ENCODE measurements around the gene MAP3K5. TPM values are rescaled to one million over a fixed set of nuclear protein-coding genes. Genes with fewer than 3 reads are reported as not detected.

Gene MAP3K5
- total RNA-seq, 4 donors from 2014 or later, result 19.4 to 36.1 (median 21.1) TPM

DNA sequence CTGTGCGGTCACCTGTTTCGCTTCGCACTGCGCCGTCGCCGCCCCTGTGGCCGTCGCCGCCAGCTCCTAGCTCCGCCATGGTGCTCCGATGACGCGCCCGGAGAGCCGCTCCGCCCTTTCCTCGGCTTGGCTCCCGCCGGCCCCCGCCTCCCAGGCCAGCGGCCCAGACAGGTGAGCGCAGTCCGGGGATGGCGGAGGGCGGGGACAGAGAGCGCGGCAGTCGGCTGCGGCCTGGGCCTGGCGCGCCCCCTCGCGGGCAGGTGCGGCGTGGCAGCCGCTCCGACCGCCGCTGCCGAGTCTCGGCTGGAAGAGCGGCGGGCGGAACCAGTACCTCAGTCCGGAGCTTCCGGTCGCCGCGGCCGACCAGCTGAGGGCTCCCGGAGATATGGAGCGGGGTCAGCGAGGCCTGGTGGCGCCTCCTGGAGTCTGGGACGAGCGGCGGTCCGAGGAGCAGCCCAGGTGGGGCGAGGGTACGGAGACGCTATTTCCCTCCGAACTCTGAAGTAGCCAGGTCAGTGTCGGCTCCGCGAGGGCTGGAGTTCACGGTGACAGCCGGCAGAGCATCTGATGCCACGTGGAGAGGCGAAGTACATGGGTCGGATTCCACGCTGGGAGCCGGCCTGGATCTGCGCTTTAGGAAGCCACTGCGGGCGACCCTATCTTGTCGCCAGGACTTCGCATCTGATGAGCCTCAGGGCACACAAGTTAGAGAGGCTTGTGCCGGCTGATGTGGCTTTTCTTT, 241.8 kb downstream of the MAP3K5 start, which contains the start of gene MAP7:
Gene MAP7, minus strand, starts transcription at position 93 of the 742 bp plus-strand sequence. Its CDS starts 14 bp downstream, at position 79.
- TF ChIP-seq, protein P1, sequence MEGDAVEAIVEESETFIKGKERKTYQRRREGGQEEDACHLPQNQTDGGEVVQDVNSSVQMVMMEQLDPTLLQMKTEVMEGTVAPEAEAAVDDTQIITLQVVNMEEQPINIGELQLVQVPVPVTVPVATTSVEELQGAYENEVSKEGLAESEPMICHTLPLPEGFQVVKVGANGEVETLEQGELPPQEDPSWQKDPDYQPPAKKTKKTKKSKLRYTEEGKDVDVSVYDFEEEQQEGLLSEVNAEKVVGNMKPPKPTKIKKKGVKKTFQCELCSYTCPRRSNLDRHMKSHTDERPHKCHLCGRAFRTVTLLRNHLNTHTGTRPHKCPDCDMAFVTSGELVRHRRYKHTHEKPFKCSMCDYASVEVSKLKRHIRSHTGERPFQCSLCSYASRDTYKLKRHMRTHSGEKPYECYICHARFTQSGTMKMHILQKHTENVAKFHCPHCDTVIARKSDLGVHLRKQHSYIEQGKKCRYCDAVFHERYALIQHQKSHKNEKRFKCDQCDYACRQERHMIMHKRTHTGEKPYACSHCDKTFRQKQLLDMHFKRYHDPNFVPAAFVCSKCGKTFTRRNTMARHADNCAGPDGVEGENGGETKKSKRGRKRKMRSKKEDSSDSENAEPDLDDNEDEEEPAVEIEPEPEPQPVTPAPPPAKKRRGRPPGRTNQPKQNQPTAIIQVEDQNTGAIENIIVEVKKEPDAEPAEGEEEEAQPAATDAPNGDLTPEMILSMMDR (IDR thresholded peaks at IDR 0.05), result peak; percentile 39 to 98
- peak in 1 of 3 donors; percentile 18 for TF ChIP-seq POLR2AphosphoS5 (IDR thresholded peaks at IDR 0.05)
- no peak for TF ChIP-seq POLR2A (IDR thresholded peaks at IDR 0.05)
- Histone ChIP-seq H3K9me3 (no peaks in the 10 kb centered on the region), H3K4me3 (peak within 1 kb of the TSS; percentile 73), H3K36me3 (no peaks in the 10 kb centered on the region), H3K27ac (peak within 1 kb of the TSS; percentile 87), H3K4me1 (peaks cover 25% of the 10 kb centered on the region), H3K27me3 (no peaks in the 10 kb centered on the region)
- WGBS, result 2% methylated on average over 10 of the region's 79 CpGs
- DNase-seq (ENCODE audit: low spot score in 2 of 2), result peak; percentile 79 to 85

DNA sequence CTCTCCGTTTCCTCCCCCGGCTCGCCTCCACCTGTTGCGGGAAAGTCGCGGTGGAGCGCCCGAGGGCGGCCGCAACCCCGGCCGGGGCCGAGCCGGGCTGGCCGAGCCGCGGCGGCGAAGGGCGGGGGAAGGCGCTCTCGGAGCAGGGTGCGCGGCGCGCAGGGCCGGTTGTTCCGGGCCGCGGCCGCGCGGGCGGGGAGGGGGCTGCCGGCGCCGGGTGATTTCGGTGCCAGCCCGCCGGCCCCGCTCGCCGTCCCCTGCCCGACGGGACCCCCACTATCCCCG, 242.3 kb downstream of the MAP3K5 start:
- TF ChIP-seq, protein P1 (IDR thresholded peaks at IDR 0.05), result no peak
- TF ChIP-seq EP300 (IDR thresholded peaks at IDR 0.05) (no peak), POLR2AphosphoS5 (IDR thresholded peaks at IDR 0.05) (no peak), POLR2A (IDR thresholded peaks at IDR 0.05) (no peak)
- Histone ChIP-seq H3K27ac (peak overlapping the region; percentile 87), H3K27me3 (no peaks in the 10 kb centered on the region), H3K9me3 (no peaks in the 10 kb centered on the region), H3K4me3 (peak overlapping the region; percentile 73), H3K4me1 (peaks cover 25% of the 10 kb centered on the region), H3K36me3 (no peaks in the 10 kb centered on the region)
- WGBS, result no CpG with 5 or more reads among the region's 46 CpGs
- DNase-seq (ENCODE audit: low spot score in 2 of 2), result no peak

DNA sequence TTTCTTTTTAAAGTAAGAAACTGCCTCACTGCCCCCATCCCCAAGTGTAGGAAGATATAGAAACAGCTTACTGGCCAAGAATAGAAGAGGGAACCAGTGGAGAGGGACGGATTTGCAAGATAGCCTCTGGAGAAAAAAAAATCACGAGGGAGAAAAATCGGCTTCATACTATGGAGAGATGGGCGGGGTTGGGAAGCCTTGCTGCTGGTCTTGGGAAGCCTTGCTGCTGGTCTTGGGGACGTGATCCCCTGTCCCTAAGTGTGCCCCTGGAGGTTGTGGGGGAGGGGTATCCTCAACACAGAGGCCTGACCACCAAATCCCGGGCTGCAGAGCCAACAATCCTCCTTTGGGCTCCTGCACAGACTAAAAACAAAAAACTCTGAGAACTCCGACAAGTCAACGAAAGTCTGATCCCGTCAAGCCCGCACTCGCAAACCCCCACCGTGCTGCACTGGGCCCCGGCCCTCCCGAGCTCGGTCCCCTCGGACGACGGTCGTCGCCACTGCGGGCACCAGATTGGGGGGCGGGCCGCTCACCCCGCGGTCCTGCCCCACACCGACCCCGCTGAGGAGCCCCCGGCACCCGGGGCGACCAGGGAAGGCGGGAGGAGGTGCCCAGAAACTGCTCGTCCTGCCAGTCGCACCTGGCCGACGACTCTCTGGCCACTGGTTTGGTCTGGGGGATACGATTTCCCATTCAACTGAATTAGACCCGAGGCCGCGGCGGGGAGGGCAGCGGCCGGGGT, 242.8 kb downstream of the MAP3K5 start:
- H3K9me3 ChIP-seq, result no peaks in the 10 kb centered on the region
- DNase-seq (ENCODE audit: low spot score in 2 of 2), result peak in 1 of 2 donors; percentile 59
- no peaks in the 10 kb centered on the region for H3K27me3 ChIP-seq
- H3K4me1 ChIP-seq, result peaks cover 25% of the 10 kb centered on the region
- H3K4me3 ChIP-seq, result peak overlapping the region; percentile 73
- TF ChIP-seq POLR2A (IDR thresholded peaks at IDR 0.05) (no peak), POLR2AphosphoS5 (IDR thresholded peaks at IDR 0.05) (no peak), EP300 (IDR thresholded peaks at IDR 0.05) (no peak)
- TF ChIP-seq, protein P1 (IDR thresholded peaks at IDR 0.05), result no peak
- H3K36me3 ChIP-seq, result no peaks in the 10 kb centered on the region
- H3K27ac ChIP-seq, result peak overlapping the region; percentile 87
- WGBS, result 1% methylated on average over 23 of the region's 42 CpGs

DNA sequence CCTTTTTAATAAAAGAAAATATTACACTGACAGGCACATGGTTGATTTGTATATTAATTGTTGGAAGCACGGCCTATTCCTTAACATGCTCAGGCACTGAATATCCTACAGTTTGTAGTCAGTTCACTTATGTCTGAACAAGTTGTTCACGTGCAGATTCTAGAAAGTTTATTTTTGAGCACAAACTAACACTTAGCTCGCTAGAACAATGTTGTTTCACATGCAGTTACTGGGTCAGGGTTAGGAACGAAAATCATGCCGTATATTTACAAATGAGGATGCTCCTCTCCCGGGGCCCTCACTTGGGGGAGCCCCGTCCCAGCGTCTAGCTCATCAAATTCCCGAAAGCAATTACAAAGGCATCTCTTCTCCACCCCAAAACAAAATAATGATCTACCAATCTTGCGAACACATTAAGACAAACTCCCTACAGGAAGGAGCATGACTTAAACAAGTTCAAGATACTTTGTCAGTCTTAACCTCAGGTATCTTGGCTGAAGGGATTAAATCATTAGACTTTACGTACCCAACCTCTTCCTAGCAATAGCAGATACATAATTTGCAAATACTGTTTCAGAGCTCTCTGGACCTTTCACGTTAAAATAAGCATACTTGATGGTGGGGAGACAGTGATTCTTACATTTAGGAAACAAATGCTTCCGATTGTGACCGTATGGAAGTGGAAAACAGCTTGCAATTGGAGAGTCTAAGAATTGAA, 243.5 kb downstream of the MAP3K5 start:
- TF ChIP-seq EP300 (IDR thresholded peaks at IDR 0.05) (no peak), POLR2A (IDR thresholded peaks at IDR 0.05) (no peak), POLR2AphosphoS5 (IDR thresholded peaks at IDR 0.05) (no peak)
- TF ChIP-seq, protein P1 (IDR thresholded peaks at IDR 0.05), result no peak
- Histone ChIP-seq H3K9me3 (no peaks in the 10 kb centered on the region), H3K4me3 (peak overlapping the region; percentile 73), H3K27me3 (no peaks in the 10 kb centered on the region), H3K4me1 (peaks cover 25% of the 10 kb centered on the region), H3K27ac (no peak overlapping the region), H3K36me3 (no peaks in the 10 kb centered on the region)
- DNase-seq (ENCODE audit: low spot score in 2 of 2), result no peak
- 46% methylated on average over 14 of the region's 14 CpGs for WGBS

DNA sequence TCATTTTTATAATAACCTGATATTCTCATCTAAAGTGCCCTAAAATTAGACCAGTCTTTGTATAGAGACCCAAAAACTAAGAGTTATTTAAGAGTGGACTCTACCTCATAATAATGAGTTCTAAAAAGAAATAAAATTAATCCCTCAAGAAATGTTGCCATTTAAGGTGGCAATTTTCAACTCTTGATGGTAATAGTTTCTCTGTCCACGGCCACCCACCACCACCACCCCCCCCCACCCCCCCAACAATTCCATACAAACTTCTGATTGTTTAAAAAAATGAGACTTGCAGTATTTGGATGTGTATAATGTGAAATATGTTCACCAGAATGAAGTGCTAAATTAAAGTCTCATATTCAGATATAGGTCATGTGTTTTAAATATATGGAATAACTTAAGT, 244.4 kb downstream of the MAP3K5 start:
- Histone ChIP-seq H3K27me3 (no peaks in the 10 kb centered on the region), H3K4me1 (peaks cover 25% of the 10 kb centered on the region), H3K9me3 (no peaks in the 10 kb centered on the region), H3K36me3 (no peaks in the 10 kb centered on the region), H3K4me3 (no peak overlapping the region), H3K27ac (no peak overlapping the region)
- 91% methylated on average over 1 of the region's 1 CpG for WGBS
- no peak for DNase-seq (ENCODE audit: low spot score in 2 of 2)
- TF ChIP-seq EP300 (IDR thresholded peaks at IDR 0.05), result no peak
- TF ChIP-seq POLR2A (IDR thresholded peaks at IDR 0.05), result no peak
- TF ChIP-seq, protein P1 (IDR thresholded peaks at IDR 0.05), result no peak
- TF ChIP-seq POLR2AphosphoS5 (IDR thresholded peaks at IDR 0.05), result no peak

Measured in suprapubic skin (tissue), 4 donors.